ENCODE data around the gene SP9. TPM values are rescaled to one million over a fixed set of nuclear protein-coding genes. Genes with fewer than 3 reads are reported as not detected.

SP9 gene
- total RNA-seq, 4 donors from 2014 or later = not detected

DNA sequence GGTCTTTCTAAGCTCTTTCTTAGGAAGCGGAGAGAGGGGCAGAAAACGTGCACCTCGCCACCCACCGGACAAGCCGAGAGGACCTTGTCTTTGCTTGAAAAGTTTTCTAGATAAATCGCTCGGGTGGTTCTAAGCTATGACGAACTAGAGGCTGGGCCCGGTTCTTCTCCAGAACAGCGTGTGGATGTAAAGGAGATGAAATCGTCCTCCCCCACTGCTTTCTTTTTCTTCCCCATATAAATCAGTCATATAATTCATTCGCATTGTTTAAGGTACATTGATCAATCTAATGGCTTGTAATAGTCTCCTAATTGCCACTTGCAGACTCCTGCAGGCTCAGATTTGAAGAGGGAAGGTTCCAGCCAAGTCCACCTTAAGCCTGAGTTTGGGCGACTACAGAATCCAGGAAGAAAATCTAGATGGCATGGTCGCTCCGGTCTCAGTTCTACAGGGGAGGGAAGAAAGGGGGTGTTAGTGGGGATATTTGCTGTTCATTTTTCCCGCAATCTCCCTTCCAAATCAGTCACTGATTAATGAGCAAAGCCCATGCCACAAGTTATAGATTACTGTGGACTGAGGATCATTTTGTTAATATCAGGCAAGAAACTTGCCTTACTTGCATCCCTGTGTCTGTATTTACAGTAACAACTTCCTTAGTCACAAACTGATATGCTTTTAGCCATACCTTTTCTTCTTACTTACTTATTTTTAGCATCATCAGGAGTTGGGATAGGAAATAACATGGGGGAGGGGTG is 5.6 kb upstream of the SP9 start:
- H3K9me3 ChIP-seq = no peaks in the 10 kb centered on the region
- no peak overlapping the region for H3K4me3 ChIP-seq
- intact Hi-C loops (cut with DNase I; ENCODE audit: low total_unique reads) = no loop called here
- no peak overlapping the region for H3K27ac ChIP-seq
- DNase-seq = no peak
- no peaks in the 10 kb centered on the region for H3K36me3 ChIP-seq
- H3K4me1 ChIP-seq = peaks cover 0 to 12% of the 10 kb centered on the region in 2 donors
- TF ChIP-seq, protein P1, sequence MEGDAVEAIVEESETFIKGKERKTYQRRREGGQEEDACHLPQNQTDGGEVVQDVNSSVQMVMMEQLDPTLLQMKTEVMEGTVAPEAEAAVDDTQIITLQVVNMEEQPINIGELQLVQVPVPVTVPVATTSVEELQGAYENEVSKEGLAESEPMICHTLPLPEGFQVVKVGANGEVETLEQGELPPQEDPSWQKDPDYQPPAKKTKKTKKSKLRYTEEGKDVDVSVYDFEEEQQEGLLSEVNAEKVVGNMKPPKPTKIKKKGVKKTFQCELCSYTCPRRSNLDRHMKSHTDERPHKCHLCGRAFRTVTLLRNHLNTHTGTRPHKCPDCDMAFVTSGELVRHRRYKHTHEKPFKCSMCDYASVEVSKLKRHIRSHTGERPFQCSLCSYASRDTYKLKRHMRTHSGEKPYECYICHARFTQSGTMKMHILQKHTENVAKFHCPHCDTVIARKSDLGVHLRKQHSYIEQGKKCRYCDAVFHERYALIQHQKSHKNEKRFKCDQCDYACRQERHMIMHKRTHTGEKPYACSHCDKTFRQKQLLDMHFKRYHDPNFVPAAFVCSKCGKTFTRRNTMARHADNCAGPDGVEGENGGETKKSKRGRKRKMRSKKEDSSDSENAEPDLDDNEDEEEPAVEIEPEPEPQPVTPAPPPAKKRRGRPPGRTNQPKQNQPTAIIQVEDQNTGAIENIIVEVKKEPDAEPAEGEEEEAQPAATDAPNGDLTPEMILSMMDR (IDR thresholded peaks at IDR 0.05) = no peak
- H3K27me3 ChIP-seq = peaks cover 56 to 78% of the 10 kb centered on the region in 2 donors

DNA sequence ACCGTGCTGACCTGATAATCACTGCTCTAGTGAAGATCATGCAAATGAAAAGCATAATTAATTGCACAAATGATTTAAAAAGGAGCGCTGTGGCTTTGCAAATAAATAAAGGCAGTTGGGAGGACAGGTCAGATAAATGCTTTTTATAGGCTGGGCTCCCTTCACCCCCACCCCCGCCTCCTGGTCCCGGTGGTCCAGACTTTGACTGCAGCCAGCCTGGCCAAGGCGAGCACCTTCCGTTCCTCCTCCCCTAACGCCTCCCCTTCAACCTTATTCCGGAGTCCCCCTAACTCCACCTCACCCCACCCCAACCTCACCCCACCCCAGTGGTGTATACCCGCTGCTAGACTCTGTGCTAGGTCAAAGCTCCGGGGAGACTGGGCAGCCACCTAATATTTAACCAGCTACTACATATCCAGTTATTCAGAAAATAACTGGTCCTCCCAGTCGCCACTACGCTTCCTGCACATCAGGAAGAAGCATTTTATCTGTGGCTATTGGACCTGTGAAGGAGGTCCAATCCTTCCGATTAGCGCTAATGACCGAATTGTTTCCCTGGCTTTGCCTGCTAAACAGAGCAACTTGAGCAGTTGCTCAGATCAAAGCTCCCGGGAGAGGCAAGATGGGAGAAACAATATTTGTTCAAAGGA is 3.7 kb upstream of the SP9 start:
- DNase-seq = no peak
- Histone ChIP-seq H3K27me3 (peaks cover 65 to 97% of the 10 kb centered on the region in 2 donors), H3K9me3 (no peaks in the 10 kb centered on the region), H3K4me3 (no peak overlapping the region), H3K4me1 (peaks cover 0 to 16% of the 10 kb centered on the region in 2 donors), H3K36me3 (no peaks in the 10 kb centered on the region), H3K27ac (no peak overlapping the region)
- TF ChIP-seq, protein P1 (IDR thresholded peaks at IDR 0.05) = no peak
- no peak for TF ChIP-seq POLR2A (IDR thresholded peaks at IDR 0.05)
- intact Hi-C loops (cut with DNase I; ENCODE audit: low total_unique reads) = no loop called here

DNA sequence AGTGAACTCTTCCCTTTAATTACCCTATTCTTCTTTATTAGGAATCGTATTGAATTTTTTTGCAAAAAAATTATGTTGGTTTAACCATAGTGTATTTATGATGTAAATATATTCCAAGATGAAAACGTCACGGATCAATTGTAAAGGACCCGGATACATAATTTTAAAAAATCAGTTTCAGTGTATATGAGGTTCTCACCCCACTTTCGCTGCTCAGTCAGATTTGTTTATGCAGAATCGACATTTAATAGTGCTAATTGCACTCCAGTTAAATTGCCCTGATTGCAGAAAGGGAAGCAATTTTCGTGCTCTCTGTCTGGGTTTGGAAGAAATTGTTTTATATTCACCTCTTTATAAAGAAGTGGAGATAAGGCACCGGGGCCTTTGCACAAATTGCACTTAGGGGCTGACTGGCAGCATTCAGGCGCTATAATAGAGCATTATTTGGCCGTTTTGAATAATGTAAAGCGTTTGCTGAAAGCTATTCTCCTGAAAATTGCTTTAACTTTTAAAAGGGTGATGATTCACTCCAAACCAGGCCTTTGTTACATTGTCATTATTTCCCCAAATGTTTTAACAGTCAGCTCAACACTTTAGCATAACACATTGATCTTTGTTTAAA is 3.0 kb upstream of the SP9 start:
- Histone ChIP-seq H3K36me3 (no peaks in the 10 kb centered on the region), H3K27ac (no peak overlapping the region), H3K4me1 (peaks cover 0 to 19% of the 10 kb centered on the region in 2 donors), H3K9me3 (no peaks in the 10 kb centered on the region), H3K27me3 (peaks cover 65 to 98% of the 10 kb centered on the region in 2 donors), H3K4me3 (no peak overlapping the region)
- intact Hi-C loops (cut with DNase I; ENCODE audit: low total_unique reads) = no loop called here
- TF ChIP-seq, protein P1 (IDR thresholded peaks at IDR 0.05) = no peak
- TF ChIP-seq POLR2A (IDR thresholded peaks at IDR 0.05) = no peak
- no peak for DNase-seq

DNA sequence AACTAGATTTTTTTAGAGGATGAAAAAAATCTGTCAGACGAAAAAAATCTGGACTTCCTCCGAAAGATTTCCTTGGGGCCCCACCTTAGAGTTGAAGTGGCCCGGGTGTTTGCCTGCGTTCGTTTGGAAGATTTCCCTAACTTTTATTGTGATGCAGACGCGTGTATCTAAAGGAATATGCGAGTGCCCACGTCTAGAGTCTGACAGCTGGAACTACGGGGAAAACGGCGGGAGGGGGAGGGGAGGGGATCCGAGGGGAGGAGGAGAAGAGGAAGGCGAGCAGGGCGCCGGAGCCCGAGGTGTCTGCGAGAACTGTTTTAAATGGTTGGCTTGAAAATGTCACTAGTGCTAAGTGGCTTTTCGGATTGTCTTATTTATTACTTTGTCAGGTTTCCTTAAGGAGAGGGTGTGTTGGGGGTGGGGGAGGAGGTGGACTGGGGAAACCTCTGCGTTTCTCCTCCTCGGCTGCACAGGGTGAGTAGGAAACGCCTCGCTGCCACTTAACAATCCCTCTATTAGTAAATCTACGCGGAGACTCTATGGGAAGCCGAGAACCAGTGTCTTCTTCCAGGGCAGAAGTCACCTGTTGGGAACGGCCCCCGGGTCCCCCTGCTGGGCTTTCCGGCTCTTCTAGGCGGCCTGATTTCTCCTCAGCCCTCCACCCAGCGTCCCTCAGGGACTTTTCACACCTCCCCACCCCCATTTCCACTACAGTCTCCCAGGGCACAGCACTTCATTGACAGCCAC is 2.4 kb upstream of the SP9 start:
- H3K27ac ChIP-seq = no peak overlapping the region
- H3K9me3 ChIP-seq = no peaks in the 10 kb centered on the region
- H3K27me3 ChIP-seq = peaks cover 63 to 92% of the 10 kb centered on the region in 2 donors
- H3K36me3 ChIP-seq = no peaks in the 10 kb centered on the region
- H3K4me1 ChIP-seq = peaks cover 0 to 19% of the 10 kb centered on the region in 2 donors
- TF ChIP-seq, protein P1 (IDR thresholded peaks at IDR 0.05) = no peak
- intact Hi-C loops (cut with DNase I; ENCODE audit: low total_unique reads) = no loop called here
- DNase-seq = no peak
- no peak overlapping the region for H3K4me3 ChIP-seq
